Measurements from ENCODE around the gene FA2H. TPM values are rescaled to one million over a fixed set of nuclear protein-coding genes. Genes with fewer than 3 reads are reported as not detected.
"Not testable (repeated sequence)": the region's sequence is repeated elsewhere in the genome, so short reads cannot be mapped to it uniquely, and the experiment has no call there.

Gene FA2H
- total RNA-seq, 2 experiments from 2014 or later: not detected

- Mint-ChIP-seq H3K27ac (no peak overlapping the region), H3K4me1 (ENCODE audit: low read depth) (peaks cover 7% of the 10 kb centered on the region), H3K36me3 (ENCODE audit: low read depth) (no peaks in the 10 kb centered on the region), H3K4me3 (no peak overlapping the region), H3K9me3 (peaks cover 3% of the 10 kb centered on the region), H3K27me3 (no peaks in the 10 kb centered on the region)
- ChIA-PET CTCF (interaction anchor here (0.6 to 3.2 kb wide), 14 partner anchors 8 to 295 kb away, joined by 3 to 34 read pairs (median 4); partner anchors contain the start of genes MLKL and RFWD3), POLR2A (no interaction called here)
- no peak for DNase-seq
- no peak for TF ChIP-seq CTCF (IDR thresholded peaks at IDR 0.05)
- intact Hi-C loops (cut with micrococcal nuclease): no loop called here
- no peak for ATAC-seq
Observed at GRCh38 chr16:74725651-74726455, 48.8 kb downstream of the FA2H start.

GRCh38 chr16:74724820-74725549 is 49.6 kb downstream of the FA2H start:
- Mint-ChIP-seq H3K4me3 (no peak overlapping the region), H3K36me3 (ENCODE audit: low read depth) (no peaks in the 10 kb centered on the region), H3K4me1 (ENCODE audit: low read depth) (peaks cover 5% of the 10 kb centered on the region), H3K27ac (no peak overlapping the region), H3K9me3 (peaks cover 3% of the 10 kb centered on the region), H3K27me3 (no peaks in the 10 kb centered on the region)
- ChIA-PET CTCF (interaction anchor here (0.8 to 3.2 kb wide), 3 partner anchors 13 to 393 kb away, joined by 3 to 34 read pairs (median 4); no protein-coding TSS in a partner anchor), POLR2A (interaction anchor here (1.0 kb wide), 1 partner anchor 12 kb away, joined by 3 read pairs; no protein-coding TSS in a partner anchor)
- DNase-seq (no peak), ATAC-seq (no peak)
- no peak for TF ChIP-seq CTCF (IDR thresholded peaks at IDR 0.05)
- intact Hi-C loops (cut with micrococcal nuclease): no loop called here

- no peak for ATAC-seq
- intact Hi-C loops (cut with micrococcal nuclease): no loop called here
- no peak overlapping the region for H3K27ac Mint-ChIP-seq
- no peaks in the 10 kb centered on the region for H3K4me1 Mint-ChIP-seq (ENCODE audit: low read depth)
- no peak for TF ChIP-seq CTCF (IDR thresholded peaks at IDR 0.05)
- no peaks in the 10 kb centered on the region for H3K27me3 Mint-ChIP-seq
- no peak overlapping the region for H3K4me3 Mint-ChIP-seq
- ChIA-PET POLR2A (interaction anchor here (0.7 kb wide), 1 partner anchor 172 kb away, joined by 3 read pairs; no protein-coding TSS in a partner anchor), CTCF (interaction anchor here (1.2 kb wide), 1 partner anchor 13 kb away, joined by 3 read pairs; no protein-coding TSS in a partner anchor)
- no peak for DNase-seq
- H3K36me3 Mint-ChIP-seq (ENCODE audit: low read depth): no peaks in the 10 kb centered on the region
- peaks cover 3% of the 10 kb centered on the region for H3K9me3 Mint-ChIP-seq
Observed at GRCh38 chr16:74723256-74723655, 51.4 kb downstream of the FA2H start.

- POLR2A ChIA-PET; H3K27ac Mint-ChIP-seq; H3K4me3 Mint-ChIP-seq; ATAC-seq; intact Hi-C loops (cut with micrococcal nuclease); H3K27me3 Mint-ChIP-seq; H3K9me3 Mint-ChIP-seq; H3K4me1 Mint-ChIP-seq (ENCODE audit: low read depth); DNase-seq; H3K36me3 Mint-ChIP-seq (ENCODE audit: low read depth): not testable (repeated sequence)
- CTCF ChIA-PET: interaction anchor here (1.2 to 1.6 kb wide), 2 partner anchors 12 to 14 kb away, joined by 3 to 4 read pairs; no protein-coding TSS in a partner anchor
Observed at GRCh38 chr16:74722156-74722555, 52.5 kb downstream of the FA2H start.

GRCh38 chr16:74721716-74722115 is 52.9 kb downstream of the FA2H start:
- Mint-ChIP-seq H3K4me1 (ENCODE audit: low read depth) (no peaks in the 10 kb centered on the region), H3K27ac (no peak overlapping the region), H3K9me3 (peaks cover 3% of the 10 kb centered on the region), H3K36me3 (ENCODE audit: low read depth) (no peaks in the 10 kb centered on the region), H3K4me3 (no peak overlapping the region), H3K27me3 (no peaks in the 10 kb centered on the region)
- CTCF ChIA-PET: interaction anchor here (1.4 to 1.6 kb wide), 2 partner anchors 12 to 13 kb away, joined by 4 to 6 read pairs; no protein-coding TSS in a partner anchor
- intact Hi-C loops (cut with micrococcal nuclease): no loop called here
- ATAC-seq: no peak
- DNase-seq: no peak
- POLR2A ChIA-PET: no interaction called here
- TF ChIP-seq CTCF (IDR thresholded peaks at IDR 0.05): no peak

All from activated CD8-positive, alpha-beta T cell treated with anti-CD3 and anti-CD28 coated beads for 36 hours (primary cell).